Prostate gland (tissue), 2 donors: Measurements from ENCODE around the gene ERMAP.

ENCODE experiments used
- CTCF ChIP-seq, 4 experiments: fragments of 200-600 bp in 2 of 4; fragments of 450-650 bp in 2 of 4; sonication (generic) in 2 of 4; IDR thresholded peaks; 1 replicate in 3 of 4; 2 replicates in 1 of 4; pipeline ENCODE4 v1.5.1; 2016 to 2019; ENCODE audit warnings: antibody characterized with exemption in 4 of 4, mild to moderate bottlenecking in 2 of 4, moderate library complexity in 2 of 4
- POLR2A ChIP-seq: fragments of 450-650 bp; IDR thresholded peaks from one replicate; pipeline ENCODE4 v1.6.1; 2016; ENCODE audit warnings: antibody characterized with exemption, mild to moderate bottlenecking

- TF ChIP-seq CTCF (IDR thresholded peaks at IDR 0.05) (no peak), POLR2A (no peak)
Observed at GRCh38 chr1:42861014-42861399, 44.1 kb downstream of the ERMAP start.
